ENCODE measurements around the gene LIPJ.

The LIPJ gene

GRCh38 chr10:88565072-88565471, 21.5 kb upstream of the LIPJ start:
- no peaks in the 10 kb centered on the region for H3K9me3 ChIP-seq
- H3K27ac ChIP-seq = no peak overlapping the region
- no peaks in the 10 kb centered on the region for H3K27me3 ChIP-seq
- H3K4me3 ChIP-seq = no peak overlapping the region
- TF ChIP-seq CTCF (IDR thresholded peaks at IDR 0.05) = peak; percentile 26 to 33
- DNase-seq = no peak
- intact Hi-C loops (cut with DNase I; ENCODE audit: low total_unique reads) = no loop called here
- H3K36me3 ChIP-seq = no peaks in the 10 kb centered on the region
- H3K4me1 ChIP-seq = no peaks in the 10 kb centered on the region

- Histone ChIP-seq H3K4me3 (peak overlapping the region; percentile 67 to 69), H3K9me3 (no peaks in the 10 kb centered on the region), H3K27ac (peak overlapping the region; percentile 92 to 96), H3K4me1 (peaks cover 0 to 13% (median 0%) of the 10 kb centered on the region in 4 donors), H3K27me3 (no peaks in the 10 kb centered on the region), H3K36me3 (no peaks in the 10 kb centered on the region)
- DNase-seq = no peak
- TF ChIP-seq CTCF (IDR thresholded peaks at IDR 0.05) = no peak
- intact Hi-C loops (cut with DNase I; ENCODE audit: low total_unique reads) = no loop called here
Measured at GRCh38 chr10:88582411-88582805, 4.2 kb upstream of the LIPJ start.

GRCh38 chr10:88582806-88583583, 3.6 kb upstream of the LIPJ start, which contains the start of gene RNLS:
RNLS (minus strand) TSS chr10:88583318.
- Histone ChIP-seq H3K27ac (peak within 1 kb of the TSS; percentile 92 to 96), H3K36me3 (no peaks in the 10 kb centered on the region), H3K9me3 (no peaks in the 10 kb centered on the region), H3K27me3 (no peaks in the 10 kb centered on the region), H3K4me3 (peak within 1 kb of the TSS; percentile 67 to 69), H3K4me1 (peaks cover 0 to 13% (median 0%) of the 10 kb centered on the region in 4 donors)
- DNase-seq = peak; percentile 53 to 86
- TF ChIP-seq CTCF (IDR thresholded peaks at IDR 0.05) = peak; percentile 81 to 86
- intact Hi-C loops (cut with DNase I; ENCODE audit: low total_unique reads) = no loop called here

- intact Hi-C loops (cut with DNase I; ENCODE audit: low total_unique reads) = no loop called here
- Histone ChIP-seq H3K4me3 (peak overlapping the region; percentile 67 to 69), H3K4me1 (peaks cover 0 to 13% (median 0%) of the 10 kb centered on the region in 4 donors), H3K27me3 (no peaks in the 10 kb centered on the region), H3K36me3 (no peaks in the 10 kb centered on the region), H3K27ac (peak overlapping the region; percentile 92 to 96), H3K9me3 (no peaks in the 10 kb centered on the region)
- no peak for DNase-seq
- no peak for TF ChIP-seq CTCF (IDR thresholded peaks at IDR 0.05)
Measured at GRCh38 chr10:88583584-88583957, 3.0 kb upstream of the LIPJ start.

- no peak for TF ChIP-seq CTCF (IDR thresholded peaks at IDR 0.05)
- no peaks in the 10 kb centered on the region for H3K4me1 ChIP-seq
- no peaks in the 10 kb centered on the region for H3K9me3 ChIP-seq
- intact Hi-C loops (cut with DNase I; ENCODE audit: low total_unique reads) = no loop called here
- no peak overlapping the region for H3K27ac ChIP-seq
- no peak for DNase-seq
- H3K36me3 ChIP-seq = no peaks in the 10 kb centered on the region
- no peaks in the 10 kb centered on the region for H3K27me3 ChIP-seq
- no peak overlapping the region for H3K4me3 ChIP-seq
Measured at GRCh38 chr10:88592381-88592780, 5.8 kb downstream of the LIPJ start.
